Fibroblast of the conjunctiva (primary cell): ENCODE results near the gene RASA2.
"Not testable (repeated sequence)": the region's sequence is repeated elsewhere in the genome, so short reads cannot be mapped to it uniquely, and the experiment has no call there.

ENCODE experiments used
- DNase-seq: peaks from one replicate; pipeline ENCODE4 v3.0.0-alpha.2; 2010; ENCODE audit warnings: low read depth

The RASA2 gene

GRCh38 chr3:141497589-141497988 lies 10.8 kb downstream of the RASA2 start:
- DNase-seq = not testable (repeated sequence)

DNA sequence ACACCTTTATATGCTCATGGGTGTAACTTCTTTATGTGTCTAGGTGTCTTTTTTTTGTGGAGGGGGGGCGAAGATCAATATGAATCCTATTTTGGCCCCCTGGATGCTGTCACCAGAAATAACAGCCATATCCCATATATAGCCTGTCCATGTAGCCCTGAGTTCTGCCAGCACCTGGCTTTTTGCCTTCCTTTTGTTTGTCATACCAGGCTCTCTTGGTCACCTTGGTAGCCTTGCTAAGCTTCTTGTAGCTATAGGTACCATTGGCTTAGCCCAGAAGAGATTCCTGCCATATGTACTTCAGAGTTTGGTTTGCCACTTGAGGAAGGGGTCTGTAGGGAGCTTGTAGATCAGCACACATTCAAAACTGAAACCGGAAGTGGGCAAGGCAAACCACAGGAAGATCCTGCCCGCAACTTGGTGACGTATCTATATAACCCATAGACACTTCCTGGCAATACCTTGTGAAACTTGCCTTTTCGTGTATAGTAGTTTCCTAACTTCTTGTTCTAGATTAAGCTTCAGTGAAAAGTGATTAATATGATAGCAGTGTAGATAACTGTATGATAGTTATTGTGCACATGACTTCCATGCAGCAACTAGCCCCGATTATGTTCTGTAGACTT lies 11.9 kb downstream of the RASA2 start:
- DNase-seq = no peak

DNA sequence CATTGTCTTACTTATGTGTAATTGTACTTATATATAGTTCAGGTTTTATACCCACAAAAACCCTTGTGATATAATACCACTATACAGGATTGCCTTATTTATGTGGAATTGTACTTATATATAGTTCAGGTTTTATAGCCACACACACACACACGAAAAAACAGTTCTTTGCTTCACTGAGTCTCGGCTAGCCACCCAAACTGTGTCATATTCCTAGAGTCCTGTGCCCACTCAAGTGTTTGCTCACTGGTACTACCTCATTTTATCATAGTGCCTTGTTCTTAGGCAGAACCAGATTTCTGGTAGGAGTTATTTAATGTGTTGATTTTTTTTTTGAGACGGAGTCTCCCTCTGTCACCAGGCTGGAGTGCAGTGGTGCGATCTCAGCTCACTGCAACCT lies 12.5 kb downstream of the RASA2 start:
- no peak for DNase-seq

GRCh38 chr3:141499965-141500364 lies 13.1 kb downstream of the RASA2 start:
- DNase-seq = no peak

DNA sequence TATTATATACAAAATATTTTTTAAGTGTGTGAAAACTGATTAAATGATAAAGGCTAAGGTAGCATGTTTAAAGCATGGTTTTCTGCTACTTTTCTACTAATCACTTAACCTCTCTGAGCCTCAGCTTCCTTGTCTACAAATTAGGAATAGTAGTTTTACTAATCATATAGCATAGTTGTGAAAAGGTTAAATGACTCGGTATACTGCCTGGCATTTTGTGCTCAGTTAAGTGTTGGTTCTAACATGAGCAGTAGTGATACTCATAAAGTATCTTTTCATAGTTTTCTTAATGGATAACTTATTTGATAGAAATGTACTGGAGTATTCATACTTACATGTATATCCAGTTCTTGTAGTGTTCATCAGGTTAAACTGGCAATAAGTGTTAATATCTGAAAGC lies 13.6 kb downstream of the RASA2 start:
- DNase-seq = no peak

- no peak for DNase-seq
Observed at GRCh38 chr3:141505166-141505565, 18.3 kb downstream of the RASA2 start.

DNA sequence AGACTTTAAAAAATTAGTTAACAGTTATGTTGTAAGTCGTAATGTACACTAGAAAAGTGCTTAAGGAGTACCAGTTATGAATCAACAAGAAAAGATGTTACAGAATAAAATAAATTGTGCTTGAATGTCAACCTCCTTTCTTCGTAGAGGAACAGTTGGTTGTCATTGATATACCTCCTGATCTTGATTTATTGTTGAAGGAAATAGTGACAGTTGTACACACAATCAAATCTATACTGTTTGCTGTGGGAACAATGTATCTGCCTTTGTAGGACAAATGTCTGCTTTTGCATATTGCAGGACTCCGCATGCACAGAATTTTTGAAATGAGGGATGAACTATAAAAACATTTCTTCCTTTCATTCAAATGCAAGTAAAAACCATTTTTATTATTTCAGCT lies 19.2 kb downstream of the RASA2 start:
- DNase-seq = no peak

- DNase-seq = no peak
Observed at GRCh38 chr3:141507392-141508066, 20.7 kb downstream of the RASA2 start.

DNA sequence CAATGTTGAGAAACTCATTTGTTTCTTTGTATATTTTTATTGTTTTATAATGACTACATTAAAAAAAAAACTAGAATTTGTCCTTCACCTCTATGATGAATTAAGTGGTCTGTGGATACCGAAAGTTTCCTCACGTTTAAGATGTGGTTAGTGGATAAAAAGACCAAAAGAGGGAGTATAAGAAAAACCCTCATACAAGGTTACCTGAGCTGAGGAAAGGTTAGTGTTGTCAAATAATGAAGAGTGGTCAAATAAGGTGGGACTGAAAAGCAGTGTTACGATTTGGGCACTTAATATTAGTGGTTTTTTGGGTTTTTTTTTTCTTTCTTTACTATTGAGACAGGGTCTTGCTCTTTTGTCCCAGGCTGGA lies 21.2 kb downstream of the RASA2 start:
- no peak for DNase-seq

DNA sequence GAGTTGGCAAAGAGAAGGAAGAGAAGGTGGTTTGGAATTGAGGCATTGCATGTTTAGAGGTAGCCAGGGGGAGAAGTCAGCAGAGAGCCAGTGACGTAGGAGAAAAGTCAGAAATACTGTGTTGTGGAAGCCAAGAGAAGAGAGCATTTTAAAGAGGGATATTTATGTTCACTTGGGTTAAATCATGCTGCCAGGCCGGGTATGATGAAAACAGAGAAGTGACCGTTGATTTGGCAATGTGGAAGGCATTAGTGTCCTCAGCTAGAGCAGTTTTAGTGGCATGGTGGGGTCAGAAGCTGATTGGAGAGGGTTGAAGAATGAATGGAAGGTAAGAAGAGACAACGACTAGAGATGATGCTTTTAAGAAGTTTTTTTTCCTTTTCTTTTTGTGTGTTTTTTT lies 24.5 kb downstream of the RASA2 start:
- no peak for DNase-seq

DNA sequence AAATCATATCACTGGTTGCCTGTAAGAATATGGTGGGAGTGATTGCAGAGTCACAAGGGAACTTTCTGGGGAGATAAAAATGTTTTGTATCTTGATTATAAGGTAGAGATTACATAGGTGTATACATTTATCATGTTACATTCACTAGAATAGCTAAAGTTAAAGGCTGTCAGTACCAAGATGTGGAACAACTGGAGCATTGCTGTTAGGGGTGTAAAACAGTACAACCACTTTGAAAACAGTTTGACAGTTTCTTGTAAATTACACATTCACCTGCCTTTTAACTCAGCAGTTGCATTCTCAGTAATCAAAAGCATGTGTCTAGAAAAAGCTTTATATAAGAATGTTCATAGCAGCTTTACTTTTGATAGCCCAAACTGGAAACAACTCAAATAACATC lies 27.6 kb downstream of the RASA2 start:
- DNase-seq = no peak

- DNase-seq = no peak
Observed at GRCh38 chr3:141519587-141519986, 32.8 kb downstream of the RASA2 start.

- no peak for DNase-seq
Observed at GRCh38 chr3:141521781-141522180, 35.0 kb downstream of the RASA2 start.

GRCh38 chr3:141523615-141524375 lies 37.0 kb downstream of the RASA2 start:
- no peak for DNase-seq

DNA sequence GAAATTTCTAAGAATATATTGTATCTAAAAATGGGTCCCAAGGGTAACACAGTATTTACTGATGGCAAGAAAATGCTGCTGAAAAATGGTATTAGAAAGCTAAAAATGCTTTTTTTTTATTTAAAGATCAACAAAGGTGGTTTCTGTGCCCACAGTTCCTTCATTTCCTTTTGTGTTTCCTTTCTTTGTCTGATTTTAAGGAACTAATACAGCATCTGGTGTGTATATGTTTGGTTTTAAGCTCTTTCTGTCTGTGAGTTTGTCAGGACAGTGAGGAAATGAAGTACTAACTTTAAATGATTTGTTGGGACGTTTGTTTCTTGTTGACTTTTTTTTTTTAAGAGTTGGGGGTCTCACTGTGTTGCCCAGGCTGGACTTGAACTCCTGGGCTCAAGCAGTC lies 38.2 kb downstream of the RASA2 start:
- DNase-seq = no peak

GRCh38 chr3:141525814-141526213 lies 39.0 kb downstream of the RASA2 start:
- DNase-seq = no peak

GRCh38 chr3:141526709-141527108 lies 39.9 kb downstream of the RASA2 start:
- no peak for DNase-seq

DNA sequence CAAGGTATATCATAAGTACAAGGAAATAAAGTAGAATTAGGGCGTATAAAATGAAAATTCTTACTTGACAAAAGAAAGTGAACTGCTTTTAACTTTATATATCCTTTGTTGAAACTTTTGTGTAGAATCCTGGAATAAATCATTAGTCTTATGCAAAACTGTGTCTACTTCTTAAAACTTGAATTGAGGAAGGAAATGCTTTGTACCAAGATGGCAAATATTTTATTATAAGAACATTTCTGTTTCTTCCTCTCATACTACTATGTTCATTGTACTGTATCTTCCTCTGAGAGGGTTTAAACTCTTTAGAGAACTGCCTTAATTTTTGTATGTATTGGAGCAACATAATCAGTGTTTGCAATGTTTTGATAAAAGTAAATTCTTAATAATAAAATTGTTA lies 42.0 kb downstream of the RASA2 start:
- no peak for DNase-seq

GRCh38 chr3:141529256-141529655 lies 42.4 kb downstream of the RASA2 start:
- no peak for DNase-seq

- DNase-seq = no peak
Observed at GRCh38 chr3:141529717-141530414, 43.0 kb downstream of the RASA2 start.

- peak; percentile 48 for DNase-seq
Observed at GRCh38 chr3:141530415-141530768, 43.6 kb downstream of the RASA2 start.

- no peak for DNase-seq
Observed at GRCh38 chr3:141532609-141533008, 45.8 kb downstream of the RASA2 start.

GRCh38 chr3:141536017-141536416 lies 49.2 kb downstream of the RASA2 start:
- not testable (repeated sequence) for DNase-seq
